Fibroblast of pulmonary artery (primary cell): ENCODE measurements around the gene SUPT6H.

ENCODE experiments used
- DNase-seq: peaks from one replicate; pipeline ENCODE4 v3.0.0-alpha.2; 2010; ENCODE audit warnings: low read depth
- H3K4me3 ChIP-seq: replicated peaks from 2 replicates; pipeline ENCODE4 v1.5.1; 2011; ENCODE audit warnings: low read depth, mild to moderate bottlenecking, control low read depth, low read length, moderate library complexity
- CTCF ChIP-seq: IDR thresholded peaks from 2 replicates; pipeline ENCODE4 v1.5.1; 2011; ENCODE audit warnings: mild to moderate bottlenecking, control low read depth, low read length, inconsistent platforms; ENCODE audit errors: missing control alignments

SUPT6H gene

GRCh38 chr17:28706471-28707338 lies 44.7 kb downstream of the SUPT6H start:
- no peak overlapping the region for H3K4me3 ChIP-seq
- no peak for DNase-seq

GRCh38 chr17:28707339-28707720 lies 45.3 kb downstream of the SUPT6H start:
- H3K4me3 ChIP-seq = no peak overlapping the region
- no peak for TF ChIP-seq CTCF
- no peak for DNase-seq

More at GRCh38 chr17:28706471-28707338, 44.7 kb downstream of the SUPT6H start:
- no peak for TF ChIP-seq CTCF

GRCh38 chr17:28710861-28711722 lies 49.1 kb downstream of the SUPT6H start:
- peak; percentile 88 for DNase-seq
- peak overlapping the region; percentile 55 for H3K4me3 ChIP-seq
- TF ChIP-seq CTCF = no peak

GRCh38 chr17:28711723-28712031 lies 49.7 kb downstream of the SUPT6H start, which contains the start of gene PROCA1:
TSS of gene PROCA1 (minus strand) at chr17:28711888. CDS start at chr17:28711660, 228 bp downstream.
- H3K4me3 ChIP-seq = peak within 1 kb of the TSS; percentile 55
- no peak for TF ChIP-seq CTCF
- no peak for DNase-seq

GRCh38 chr17:28712032-28712704 lies 50.2 kb downstream of the SUPT6H start:
- TF ChIP-seq CTCF = no peak
- no peak for DNase-seq
- H3K4me3 ChIP-seq = peak overlapping the region; percentile 55

GRCh38 chr17:28712705-28713415 lies 50.9 kb downstream of the SUPT6H start:
- H3K4me3 ChIP-seq = no peak overlapping the region
- DNase-seq = no peak
- TF ChIP-seq CTCF = no peak
